ENCODE measurements around the gene SCGB1C1. TPM values are rescaled to one million over a fixed set of nuclear protein-coding genes. Genes with fewer than 3 reads are reported as not detected.

Gene SCGB1C1
- total RNA-seq, 1 donor from 2014 or later, result not detected

GRCh38 chr11:205221-206001, 12.5 kb downstream of the SCGB1C1 start:
- DNase-seq, result no peak

- no peak for DNase-seq
Measured at GRCh38 chr11:206002-206384, 13.1 kb downstream of the SCGB1C1 start.

- DNase-seq, result no peak
Measured at GRCh38 chr11:206526-207207, 13.8 kb downstream of the SCGB1C1 start.

GRCh38 chr11:207208-207862, 14.5 kb downstream of the SCGB1C1 start, which contains the start of the genes BET1L and RIC8A:
TSS of gene BET1L (minus strand) at chr11:207399. CDS start at chr11:207321, 78 bp downstream.
TSS of gene RIC8A (plus strand) at chr11:207708. CDS start at chr11:208855, 1,147 bp downstream.
- peak; percentile 98 for DNase-seq

- DNase-seq, result no peak
Measured at GRCh38 chr11:207863-208180, 14.9 kb downstream of the SCGB1C1 start.

- peak; percentile 65 for DNase-seq
Measured at GRCh38 chr11:208181-208916, 15.5 kb downstream of the SCGB1C1 start.

GRCh38 chr11:208917-209260, 16.0 kb downstream of the SCGB1C1 start:
- DNase-seq, result no peak

GRCh38 chr11:209275-210121, 16.6 kb downstream of the SCGB1C1 start:
- no peak for DNase-seq

- DNase-seq, result no peak
Measured at GRCh38 chr11:210122-210802, 17.4 kb downstream of the SCGB1C1 start.

GRCh38 chr11:210803-211180, 17.9 kb downstream of the SCGB1C1 start:
- DNase-seq, result no peak

GRCh38 chr11:211295-211694, 18.4 kb downstream of the SCGB1C1 start:
- DNase-seq, result no peak

GRCh38 chr11:211741-212140, 18.9 kb downstream of the SCGB1C1 start:
- DNase-seq, result no peak

GRCh38 chr11:212150-213100, 19.5 kb downstream of the SCGB1C1 start:
- no peak for DNase-seq

- DNase-seq, result no peak
Measured at GRCh38 chr11:213111-213510, 20.2 kb downstream of the SCGB1C1 start.

GRCh38 chr11:214083-214482, 21.2 kb downstream of the SCGB1C1 start:
- no peak for DNase-seq

GRCh38 chr11:215581-216037, 22.7 kb downstream of the SCGB1C1 start:
- no peak for DNase-seq

GRCh38 chr11:216081-216974, 23.4 kb downstream of the SCGB1C1 start:
- no peak for DNase-seq

- no peak for DNase-seq
Measured at GRCh38 chr11:217704-218103, 24.8 kb downstream of the SCGB1C1 start.

Data from occipital lobe (tissue), 2 donors.